ENCODE results near the gene KHDC4.

GRCh38 chr1:155909894-155910293 is 24.3 kb downstream of the KHDC4 start:
- TF ChIP-seq ZNF324 (tag by site-specific recombination; IDR thresholded peaks at IDR 0.05) (no peak), ZNF416 (tag by site-specific recombination; IDR thresholded peaks at IDR 0.05) (no peak), ZNF274 (IDR thresholded peaks at IDR 0.05; ENCODE audit: low read length) (no peak), ZNF274 (tag by site-specific recombination; IDR thresholded peaks at IDR 0.05; ENCODE audit: borderline replicate concordance) (no peak), ZNF473 (tag by site-specific recombination; IDR thresholded peaks at IDR 0.05) (no peak), ZNF121 (tag by site-specific recombination; IDR thresholded peaks at IDR 0.05) (no peak), ZBTB7A (tag by site-specific recombination; IDR thresholded peaks at IDR 0.05; ENCODE audit: low read depth) (no peak), ZNF18 (tag by site-specific recombination; IDR thresholded peaks at IDR 0.05) (no peak), ZSCAN4 (tag by site-specific recombination; IDR thresholded peaks at IDR 0.05) (no peak), ZNF76 (tag by site-specific recombination; IDR thresholded peaks at IDR 0.05; ENCODE audit: borderline replicate concordance, low read depth) (no peak)
- TF ChIP-seq, protein P1, sequence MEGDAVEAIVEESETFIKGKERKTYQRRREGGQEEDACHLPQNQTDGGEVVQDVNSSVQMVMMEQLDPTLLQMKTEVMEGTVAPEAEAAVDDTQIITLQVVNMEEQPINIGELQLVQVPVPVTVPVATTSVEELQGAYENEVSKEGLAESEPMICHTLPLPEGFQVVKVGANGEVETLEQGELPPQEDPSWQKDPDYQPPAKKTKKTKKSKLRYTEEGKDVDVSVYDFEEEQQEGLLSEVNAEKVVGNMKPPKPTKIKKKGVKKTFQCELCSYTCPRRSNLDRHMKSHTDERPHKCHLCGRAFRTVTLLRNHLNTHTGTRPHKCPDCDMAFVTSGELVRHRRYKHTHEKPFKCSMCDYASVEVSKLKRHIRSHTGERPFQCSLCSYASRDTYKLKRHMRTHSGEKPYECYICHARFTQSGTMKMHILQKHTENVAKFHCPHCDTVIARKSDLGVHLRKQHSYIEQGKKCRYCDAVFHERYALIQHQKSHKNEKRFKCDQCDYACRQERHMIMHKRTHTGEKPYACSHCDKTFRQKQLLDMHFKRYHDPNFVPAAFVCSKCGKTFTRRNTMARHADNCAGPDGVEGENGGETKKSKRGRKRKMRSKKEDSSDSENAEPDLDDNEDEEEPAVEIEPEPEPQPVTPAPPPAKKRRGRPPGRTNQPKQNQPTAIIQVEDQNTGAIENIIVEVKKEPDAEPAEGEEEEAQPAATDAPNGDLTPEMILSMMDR (tag by site-specific recombination; IDR thresholded peaks at IDR 0.05): no peak
- TF ChIP-seq, protein P2, sequence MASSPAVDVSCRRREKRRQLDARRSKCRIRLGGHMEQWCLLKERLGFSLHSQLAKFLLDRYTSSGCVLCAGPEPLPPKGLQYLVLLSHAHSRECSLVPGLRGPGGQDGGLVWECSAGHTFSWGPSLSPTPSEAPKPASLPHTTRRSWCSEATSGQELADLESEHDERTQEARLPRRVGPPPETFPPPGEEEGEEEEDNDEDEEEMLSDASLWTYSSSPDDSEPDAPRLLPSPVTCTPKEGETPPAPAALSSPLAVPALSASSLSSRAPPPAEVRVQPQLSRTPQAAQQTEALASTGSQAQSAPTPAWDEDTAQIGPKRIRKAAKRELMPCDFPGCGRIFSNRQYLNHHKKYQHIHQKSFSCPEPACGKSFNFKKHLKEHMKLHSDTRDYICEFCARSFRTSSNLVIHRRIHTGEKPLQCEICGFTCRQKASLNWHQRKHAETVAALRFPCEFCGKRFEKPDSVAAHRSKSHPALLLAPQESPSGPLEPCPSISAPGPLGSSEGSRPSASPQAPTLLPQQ (tag by site-specific recombination; IDR thresholded peaks at IDR 0.05): no peak

Measured in HEK293 (cell line).